Panc1 (cell line): ENCODE data around the gene INO80.

ENCODE experiments used
- POLR2AphosphoS5 ChIP-seq: IDR thresholded peaks from 2 replicates; pipeline ENCODE4 v1.6.1; 2012; ENCODE audit warnings: mild to moderate bottlenecking, low read depth, low read length, moderate library complexity
- SIN3A ChIP-seq: IDR thresholded peaks from 2 replicates; pipeline ENCODE4 v1.6.1; 2012; ENCODE audit warnings: low read depth, mild to moderate bottlenecking, low read length, moderate library complexity, borderline replicate concordance; ENCODE audit not compliant: insufficient read depth
- TF ChIP-seq, protein P1 (sequence below): fragments of 450-650 bp; IDR thresholded peaks from 2 replicates; pipeline ENCODE4 v1.5.1; 2017; ENCODE audit warnings: mild to moderate bottlenecking

DNA sequence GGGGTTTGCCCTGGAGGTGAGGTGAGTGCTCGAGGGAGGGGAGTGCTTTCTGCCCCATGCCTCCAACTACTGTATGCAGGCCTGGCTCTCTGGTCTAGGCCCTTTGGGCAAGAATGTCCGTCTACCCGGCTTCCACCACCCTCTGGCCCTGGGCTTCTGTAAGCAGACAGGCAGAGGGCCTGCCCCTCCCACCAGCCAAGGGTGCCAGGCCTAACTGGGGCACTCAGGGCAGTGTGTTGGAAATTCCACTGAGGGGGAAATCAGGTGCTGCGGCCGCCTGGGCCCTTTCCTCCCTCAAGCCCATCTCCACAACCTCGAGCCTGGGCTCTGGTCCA is 177.6 kb downstream of the INO80 start:
- TF ChIP-seq SIN3A (no peak), POLR2AphosphoS5 (no peak)
- TF ChIP-seq, protein P1, sequence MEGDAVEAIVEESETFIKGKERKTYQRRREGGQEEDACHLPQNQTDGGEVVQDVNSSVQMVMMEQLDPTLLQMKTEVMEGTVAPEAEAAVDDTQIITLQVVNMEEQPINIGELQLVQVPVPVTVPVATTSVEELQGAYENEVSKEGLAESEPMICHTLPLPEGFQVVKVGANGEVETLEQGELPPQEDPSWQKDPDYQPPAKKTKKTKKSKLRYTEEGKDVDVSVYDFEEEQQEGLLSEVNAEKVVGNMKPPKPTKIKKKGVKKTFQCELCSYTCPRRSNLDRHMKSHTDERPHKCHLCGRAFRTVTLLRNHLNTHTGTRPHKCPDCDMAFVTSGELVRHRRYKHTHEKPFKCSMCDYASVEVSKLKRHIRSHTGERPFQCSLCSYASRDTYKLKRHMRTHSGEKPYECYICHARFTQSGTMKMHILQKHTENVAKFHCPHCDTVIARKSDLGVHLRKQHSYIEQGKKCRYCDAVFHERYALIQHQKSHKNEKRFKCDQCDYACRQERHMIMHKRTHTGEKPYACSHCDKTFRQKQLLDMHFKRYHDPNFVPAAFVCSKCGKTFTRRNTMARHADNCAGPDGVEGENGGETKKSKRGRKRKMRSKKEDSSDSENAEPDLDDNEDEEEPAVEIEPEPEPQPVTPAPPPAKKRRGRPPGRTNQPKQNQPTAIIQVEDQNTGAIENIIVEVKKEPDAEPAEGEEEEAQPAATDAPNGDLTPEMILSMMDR, result no peak
